Esophagus squamous epithelium (tissue), 5 donors: ENCODE data around the gene JARID2. TPM values are rescaled to one million over a fixed set of nuclear protein-coding genes. Genes with fewer than 3 reads are reported as not detected.
A peak's percentile ranks its signal among the peaks of the same experiment; 100 is the strongest.

Source experiments
- DNase-seq: peaks from one replicate; lab custom pipeline; 2025; lab: John Stamatoyannopoulos, UW
- H3K27ac ChIP-seq, 4 donors: fragments of 200-600 bp; sonication (generic); one replicate each; pipeline ENCODE4 v1.5.1; 2016 to 2019; ENCODE audit warnings: mild to moderate bottlenecking in 1 of 4
- H3K27me3 ChIP-seq, 4 donors: fragments of 200-600 bp; sonication (generic); 1 replicate in 3 of 4; 2 replicates in 1 of 4; pipeline versions ENCODE4 v1.5.1 to v1.6.0; 2017 to 2021; ENCODE audit warnings: antibody characterized with exemption in 1 of 4
- H3K36me3 ChIP-seq, 3 donors: fragments of 200-600 bp; sonication (generic); one replicate each; pipeline ENCODE4 v1.5.1; 2016 to 2019
- H3K4me1 ChIP-seq, 3 donors: fragments of 200-600 bp; sonication (generic); one replicate each; pipeline ENCODE4 v1.5.1; 2017 to 2019
- H3K4me3 ChIP-seq, 4 donors: fragments of 200-600 bp; sonication (generic); 1 replicate in 3 of 4; 2 replicates in 1 of 4; pipeline ENCODE4 v1.5.1; 2016 to 2019; ENCODE audit warnings: mild to moderate bottlenecking in 2 of 4, moderate library complexity in 1 of 4
- H3K9me3 ChIP-seq, 3 donors: fragments of 200-600 bp; sonication (generic); one replicate each; pipeline ENCODE4 v1.5.1; 2016 to 2019
- POLR2A ChIP-seq, 4 donors: fragments of 450-650 bp; IDR thresholded peaks; one replicate each; pipeline ENCODE4 v1.6.1; 2017; ENCODE audit warnings: antibody characterized with exemption in 4 of 4, mild to moderate bottlenecking in 4 of 4, moderate library complexity in 3 of 4
- WGBS, 2 donors: methylation state at CpG; one replicate each; pipeline ENCODE4 v1.1.5; 2018; 5-methylcytosine and 5-hydroxymethylcytosine counted together
- intact Hi-C: fragments of 100-400 bp; cut with DNase I; formaldehyde crosslinking; loops from one replicate; pipeline ENCODE4 v1.15.0; 2022
- total RNA-seq, 4 donors: library from RNA; depleted of rRNA; stranded (reverse); fragments of >200 nt; gene quantifications; one replicate each; pipeline ENCODE4 v1.1.0, GENCODE V29; 2016
- TF ChIP-seq, protein P1 (sequence below), 6 experiments: fragments of 450-650 bp in 4 of 6; fragments of 200-600 bp in 2 of 6; sonication (generic) in 2 of 6; IDR thresholded peaks; one replicate each; pipeline ENCODE4 v1.5.1; 2016 to 2019; ENCODE audit warnings: antibody characterized with exemption in 6 of 6, mild to moderate bottlenecking in 4 of 6, moderate library complexity in 4 of 6
- donor health status: DM: yes; HTN: yes; CAD: no.

JARID2 gene
- total RNA-seq, 4 donors from 2014 or later, result 13.3 to 19.6 (median 16.3) TPM

DNA sequence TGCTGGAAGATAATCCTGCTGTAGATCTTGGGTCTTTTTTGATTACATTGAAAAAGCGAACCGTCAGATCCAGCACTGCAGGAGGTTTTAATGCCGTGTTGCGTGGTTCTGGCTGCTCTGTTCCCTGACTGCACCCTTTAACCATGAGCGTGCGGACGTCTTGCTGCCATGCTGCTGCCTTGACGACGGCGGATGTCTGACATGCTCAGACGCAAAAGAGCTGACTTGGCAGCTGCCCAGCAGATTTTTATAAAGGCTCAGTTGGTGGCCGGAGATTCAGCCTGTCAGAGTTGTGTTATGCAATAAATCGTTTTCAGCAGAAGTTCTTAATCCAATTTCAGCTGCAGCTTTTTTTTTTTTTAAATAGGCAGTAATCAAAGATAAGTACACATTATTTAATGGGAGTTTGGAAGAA lies 119.4 kb downstream of the JARID2 start:
- H3K4me1 ChIP-seq, result peaks cover 13 to 69% (median 25%) of the 10 kb centered on the region in 3 donors

GRCh38 chr6:15366003-15366535 lies 120.2 kb downstream of the JARID2 start:
- no peaks in the 10 kb centered on the region for H3K27me3 ChIP-seq
- intact Hi-C loops, result no loop called here
- DNase-seq, result no peak
- H3K4me1 ChIP-seq, result peaks cover 21 to 77% (median 33%) of the 10 kb centered on the region in 3 donors
- 27 to 45% methylated on average over 3 of the region's 6 CpGs for WGBS, 2 donors
- H3K9me3 ChIP-seq, result no peaks in the 10 kb centered on the region
- H3K27ac ChIP-seq, result peak overlapping the region in 3 of 4 donors; percentile 20 to 66 (median 64)
- peak overlapping the region in 1 of 4 donors; percentile 10 for H3K4me3 ChIP-seq
- no peak for TF ChIP-seq POLR2A (IDR thresholded peaks at IDR 0.05)
- TF ChIP-seq, protein P1, sequence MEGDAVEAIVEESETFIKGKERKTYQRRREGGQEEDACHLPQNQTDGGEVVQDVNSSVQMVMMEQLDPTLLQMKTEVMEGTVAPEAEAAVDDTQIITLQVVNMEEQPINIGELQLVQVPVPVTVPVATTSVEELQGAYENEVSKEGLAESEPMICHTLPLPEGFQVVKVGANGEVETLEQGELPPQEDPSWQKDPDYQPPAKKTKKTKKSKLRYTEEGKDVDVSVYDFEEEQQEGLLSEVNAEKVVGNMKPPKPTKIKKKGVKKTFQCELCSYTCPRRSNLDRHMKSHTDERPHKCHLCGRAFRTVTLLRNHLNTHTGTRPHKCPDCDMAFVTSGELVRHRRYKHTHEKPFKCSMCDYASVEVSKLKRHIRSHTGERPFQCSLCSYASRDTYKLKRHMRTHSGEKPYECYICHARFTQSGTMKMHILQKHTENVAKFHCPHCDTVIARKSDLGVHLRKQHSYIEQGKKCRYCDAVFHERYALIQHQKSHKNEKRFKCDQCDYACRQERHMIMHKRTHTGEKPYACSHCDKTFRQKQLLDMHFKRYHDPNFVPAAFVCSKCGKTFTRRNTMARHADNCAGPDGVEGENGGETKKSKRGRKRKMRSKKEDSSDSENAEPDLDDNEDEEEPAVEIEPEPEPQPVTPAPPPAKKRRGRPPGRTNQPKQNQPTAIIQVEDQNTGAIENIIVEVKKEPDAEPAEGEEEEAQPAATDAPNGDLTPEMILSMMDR (IDR thresholded peaks at IDR 0.05), result no peak
- no peaks in the 10 kb centered on the region for H3K36me3 ChIP-seq

More for the DNA sequence above, 119.4 kb downstream of the JARID2 start:
- TF ChIP-seq, protein P1 (IDR thresholded peaks at IDR 0.05), result no peak
- TF ChIP-seq POLR2A (IDR thresholded peaks at IDR 0.05), result no peak
- Histone ChIP-seq H3K36me3 (no peaks in the 10 kb centered on the region), H3K4me3 (peak overlapping the region in 1 of 4 donors; percentile 10), H3K9me3 (no peaks in the 10 kb centered on the region), H3K27ac (peak overlapping the region in 3 of 4 donors; percentile 20 to 66 (median 64)), H3K27me3 (no peaks in the 10 kb centered on the region)
- WGBS, 2 donors, result 5 to 6% methylated on average over 13 of the region's 13 CpGs
- intact Hi-C loops, result no loop called here
- DNase-seq, result peak; percentile 23

GRCh38 chr6:15366879-15367278 lies 121.0 kb downstream of the JARID2 start:
- Histone ChIP-seq H3K4me3 (no peak overlapping the region), H3K9me3 (no peaks in the 10 kb centered on the region), H3K27ac (no peak overlapping the region), H3K4me1 (peaks cover 25 to 85% (median 39%) of the 10 kb centered on the region in 3 donors), H3K27me3 (no peaks in the 10 kb centered on the region), H3K36me3 (no peaks in the 10 kb centered on the region)
- intact Hi-C loops, result no loop called here
- DNase-seq, result no peak
- TF ChIP-seq POLR2A (IDR thresholded peaks at IDR 0.05), result no peak
- TF ChIP-seq, protein P1 (IDR thresholded peaks at IDR 0.05), result no peak
- 31 to 79% methylated on average over 2 of the region's 2 CpGs for WGBS, 2 donors

DNA sequence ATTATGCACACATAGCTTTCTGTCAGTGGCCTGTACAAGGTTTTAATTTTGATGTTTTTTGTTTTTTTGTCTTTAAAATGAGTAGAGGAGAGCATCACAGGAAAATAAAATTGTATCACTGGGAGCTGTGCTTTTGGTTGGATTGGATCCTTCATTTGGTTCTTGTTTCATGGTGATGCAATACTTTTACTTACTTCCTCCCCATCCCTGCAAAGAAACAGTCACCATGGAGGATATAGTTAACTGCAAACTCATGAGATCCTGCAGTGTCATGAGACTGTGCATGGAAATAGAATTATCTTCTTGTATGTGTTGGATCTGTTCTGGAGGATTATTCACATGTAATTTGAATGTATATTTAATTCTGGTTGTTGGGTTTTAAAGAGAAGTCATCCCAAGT lies 122.3 kb downstream of the JARID2 start:
- no peak overlapping the region for H3K4me3 ChIP-seq
- no peaks in the 10 kb centered on the region for H3K36me3 ChIP-seq
- DNase-seq, result no peak
- H3K27me3 ChIP-seq, result no peaks in the 10 kb centered on the region
- H3K9me3 ChIP-seq, result no peaks in the 10 kb centered on the region
- H3K27ac ChIP-seq, result no peak overlapping the region
- H3K4me1 ChIP-seq, result peaks cover 25 to 88% (median 36%) of the 10 kb centered on the region in 3 donors
- no peak for TF ChIP-seq POLR2A (IDR thresholded peaks at IDR 0.05)
- TF ChIP-seq, protein P1 (IDR thresholded peaks at IDR 0.05), result no peak
- intact Hi-C loops, result no loop called here

- no peak for DNase-seq
- no peaks in the 10 kb centered on the region for H3K9me3 ChIP-seq
- intact Hi-C loops, result no loop called here
- no peak overlapping the region for H3K4me3 ChIP-seq
- no peak for TF ChIP-seq POLR2A (IDR thresholded peaks at IDR 0.05)
- TF ChIP-seq, protein P1 (IDR thresholded peaks at IDR 0.05), result no peak
- 72 to 88% methylated on average over 5 of the region's 5 CpGs for WGBS, 2 donors
- H3K4me1 ChIP-seq, result peaks cover 25 to 88% (median 36%) of the 10 kb centered on the region in 3 donors
- H3K27ac ChIP-seq, result no peak overlapping the region
- no peaks in the 10 kb centered on the region for H3K36me3 ChIP-seq
- H3K27me3 ChIP-seq, result no peaks in the 10 kb centered on the region
Observed at GRCh38 chr6:15368873-15369272, 123.0 kb downstream of the JARID2 start.
